B cell (primary cell): ENCODE results near the gene TRABD2A. TPM values are rescaled to one million over a fixed set of nuclear protein-coding genes. Genes with fewer than 3 reads are reported as not detected.
"Not testable (repeated sequence)": the region's sequence is repeated elsewhere in the genome, so short reads cannot be mapped to it uniquely, and the experiment has no call there.

ENCODE experiments used
- ATAC-seq: fragments of 200-7000 bp; cut with Tn5 transposase; one replicate; pipeline ENCODE4 v1.10.0; 2021; ENCODE audit warnings: low read depth, mild to moderate bottlenecking, moderate number of reproducible peaks, moderate library complexity
- CTCF ChIA-PET: fragments of 350-600 bp; sonication (Branson Sonifier 250); formaldehyde crosslinking; loops from one replicate; lab custom pipeline; 2021; ENCODE audit warnings: antibody characterized with exemption, inconsistent platforms; lab: Charles Lee
- POLR2A ChIA-PET: fragments of 350-600 bp; sonication (Branson Sonifier 250); formaldehyde crosslinking; loops from one replicate; lab custom pipeline; 2021; ENCODE audit warnings: antibody characterized with exemption; lab: Charles Lee
- DNase-seq: peaks from one replicate; pipeline ENCODE4 v3.0.0; 2013
- H2AFZ ChIP-seq: 2 replicates; pipeline ENCODE4 v1.6.1; 2012; ENCODE audit warnings: mild to moderate bottlenecking, low read depth, low read length; ENCODE audit not compliant: insufficient read depth, poor library complexity, severe bottlenecking
- H3K27ac ChIP-seq, 2 donors: 1 replicate in 1 of 2; 2 replicates in 1 of 2; pipeline ENCODE4 v1.5.1; 2012 to 2013; ENCODE audit warnings: low read length in 2 of 2, mild to moderate bottlenecking in 2 of 2, moderate library complexity in 1 of 2
- H3K27me3 ChIP-seq, 4 experiments: fragments of 200-600 bp in 1 of 4; sonication (generic) in 1 of 4; replicated peaks in 1 of 4; 1 replicate in 2 of 4; 2 replicates in 2 of 4; pipeline versions ENCODE4 v1.6.1 to v1.7.0; 2013 to 2016; ENCODE audit warnings: low read length in 3 of 4, mild to moderate bottlenecking in 2 of 4, mixed read lengths in 1 of 4, moderate library complexity in 1 of 4; ENCODE audit not compliant: insufficient read depth in 4 of 4, control insufficient read depth in 3 of 4; ENCODE audit errors: control extremely low read depth in 1 of 4
- H3K36me3 ChIP-seq, 2 experiments: replicated peaks in 1 of 2; 1 replicate in 1 of 2; 2 replicates in 1 of 2; pipeline versions ENCODE4 v1.6.1 to v1.7.1; 2013; ENCODE audit warnings: low read length in 1 of 2; ENCODE audit not compliant: insufficient read depth in 2 of 2, control insufficient read depth in 1 of 2; ENCODE audit errors: control extremely low read depth in 1 of 2, extremely low read depth in 1 of 2
- H3K4me1 ChIP-seq, 2 donors: fragments of 200-600 bp in 1 of 2; sonication (generic) in 1 of 2; 1 replicate in 1 of 2; 2 replicates in 1 of 2; pipeline versions ENCODE4 v1.5.1 to v1.6.1; 2013 to 2017; ENCODE audit warnings: low read length in 2 of 2; ENCODE audit not compliant: control insufficient read depth in 2 of 2, insufficient read depth in 2 of 2
- H3K4me2 ChIP-seq: replicated peaks from 2 replicates; pipeline ENCODE3; 2012; ENCODE audit warnings: mild to moderate bottlenecking, low read depth, low read length; ENCODE audit not compliant: poor library complexity, severe bottlenecking
- H3K4me3 ChIP-seq, 5 experiments: fragments of 200-600 bp in 1 of 5; sonication (generic) in 1 of 5; 1 replicate in 3 of 5; 2 replicates in 2 of 5; pipeline versions ENCODE4 v1.5.1 to v1.7.0; 2011 to 2016; ENCODE audit warnings: low read length in 4 of 5, mild to moderate bottlenecking in 4 of 5, low read depth in 2 of 5, control low read depth in 1 of 5, moderate library complexity in 1 of 5; ENCODE audit not compliant: insufficient read depth in 1 of 5; ENCODE audit errors: control extremely low read depth in 1 of 5, extremely low read depth in 1 of 5
- H3K79me2 ChIP-seq: fragments of 200-600 bp; sonication (generic); one replicate; pipeline ENCODE4 v1.6.0; 2016; ENCODE audit warnings: low read length; ENCODE audit not compliant: control insufficient read depth, insufficient read depth
- H3K9ac ChIP-seq: fragments of 200-600 bp; sonication (generic); 2 replicates; pipeline ENCODE4 v1.6.1; 2017; ENCODE audit warnings: mild to moderate bottlenecking, low read length, moderate library complexity
- H3K9me3 ChIP-seq, 3 donors: one replicate each; pipeline versions ENCODE4 v1.6.1 to v1.7.1; 2013; ENCODE audit warnings: low read length in 2 of 3; ENCODE audit not compliant: control insufficient read depth in 2 of 3, insufficient read depth in 1 of 3; ENCODE audit errors: control extremely low read depth in 1 of 3
- H4K20me1 ChIP-seq: 2 replicates; pipeline ENCODE4 v1.6.0; 2012; ENCODE audit warnings: mild to moderate bottlenecking, low read length; ENCODE audit not compliant: insufficient read depth, control insufficient read depth, poor library complexity, severe bottlenecking
- H3K27ac Mint-ChIP-seq: one replicate; pipeline ENCODE4 v1.8.0; 2021; ENCODE audit warnings: mixed read lengths
- H3K27me3 Mint-ChIP-seq: one replicate; pipeline ENCODE4 v1.8.0; 2021; ENCODE audit warnings: mixed read lengths
- H3K4me1 Mint-ChIP-seq: one replicate; pipeline ENCODE4 v1.8.0; 2021; ENCODE audit warnings: mixed read lengths
- H3K4me3 Mint-ChIP-seq: one replicate; pipeline ENCODE4 v1.8.0; 2021; ENCODE audit warnings: mixed read lengths
- H3K9me3 Mint-ChIP-seq: one replicate; pipeline ENCODE4 v1.8.0; 2022; ENCODE audit warnings: mixed read lengths; ENCODE audit not compliant: insufficient read depth
- CTCF ChIP-seq: fragments of 200-600 bp; IDR thresholded peaks from one replicate; pipeline ENCODE4 v1.8.0; 2022; ENCODE audit warnings: antibody characterized with exemption, mild to moderate bottlenecking
- EZH2 ChIP-seq: IDR thresholded peaks from 2 replicates; pipeline ENCODE4 v1.6.1; 2012; ENCODE audit warnings: borderline replicate concordance, low read depth, mild to moderate bottlenecking, moderate library complexity, low read length; ENCODE audit not compliant: insufficient read depth, poor library complexity, severe bottlenecking
- WGBS: methylation state at CpG from one replicate; pipeline ENCODE4 v1.1.5; 2013; ENCODE audit warnings: missing lambda C conversion rate; ENCODE audit not compliant: insufficient coverage; 5-methylcytosine and 5-hydroxymethylcytosine counted together
- intact Hi-C: fragments of 100-400 bp; cut with micrococcal nuclease; formaldehyde crosslinking; loops from one replicate; pipeline ENCODE4 v1.10.0; 2022
- polyA plus RNA-seq: library from polyadenylated mRNA; depleted of rRNA; stranded (reverse); fragments of >200 nt; gene quantifications from 2 replicates; pipeline ENCODE4 v1.2.3, GENCODE V29; 2012
- total RNA-seq, 2 donors: library from RNA; stranded (reverse); fragments of 120-200 nt in 1 of 2; gene quantifications; 1 replicate in 1 of 2; 2 replicates in 1 of 2; pipeline versions ENCODE4 v1.2.3 to v1.2.4, GENCODE V29; 2013 to 2022

Gene TRABD2A
- total and polyA plus RNA-seq, 2 donors (not counting 1 experiment from before 2014, with no cell fraction given): 10.1 to 11.3 TPM

- H3K4me1 Mint-ChIP-seq: peaks cover 5% of the 10 kb centered on the region
- no peaks in the 10 kb centered on the region for H3K9me3 ChIP-seq
- peaks cover 18% of the 10 kb centered on the region for H3K79me2 ChIP-seq
- H3K4me3 Mint-ChIP-seq: no peak overlapping the region
- ATAC-seq: peak; percentile 75
- H3K9me3 Mint-ChIP-seq: no peaks in the 10 kb centered on the region
- no peak overlapping the region for H3K9ac ChIP-seq
- TF ChIP-seq EZH2: no peak
- TF ChIP-seq CTCF: no peak
- CTCF ChIA-PET: interaction anchor here (0.6 to 3.8 kb wide), 11 partner anchors 9 to 428 kb away, joined by 3 to 36 read pairs (median 4); partner anchors contain the start of gene TRABD2A
- no peaks in the 10 kb centered on the region for H3K36me3 ChIP-seq
- H3K27me3 ChIP-seq: no peaks in the 10 kb centered on the region
- no peak overlapping the region for H2AFZ ChIP-seq
- H3K27me3 Mint-ChIP-seq: peaks cover 3% of the 10 kb centered on the region
- POLR2A ChIA-PET: interaction anchor here (1.3 kb wide), 1 partner anchor 37 kb away, joined by 3 read pairs; no protein-coding TSS in a partner anchor
- H3K27ac ChIP-seq: no peak overlapping the region
- H3K4me3 ChIP-seq: no peak overlapping the region
- no peak overlapping the region for H3K27ac Mint-ChIP-seq
- intact Hi-C loops: loop anchor here (5.0 kb wide), 1 partner anchor 417 kb away; no protein-coding TSS in a partner anchor
- peak; percentile 56 for DNase-seq
- H3K4me2 ChIP-seq: no peak overlapping the region
- H4K20me1 ChIP-seq: no peaks in the 10 kb centered on the region
- H3K4me1 ChIP-seq: peaks cover 0 to 6% of the 10 kb centered on the region in 2 donors
- 88% methylated on average over 10 of the region's 11 CpGs for WGBS
Measured at GRCh38 chr2:84870306-84870705, 10.6 kb downstream of the TRABD2A start.

- Histone ChIP-seq H3K4me1 (peaks cover 3 to 13% of the 10 kb centered on the region in 2 donors), H3K79me2 (peaks cover 35% of the 10 kb centered on the region)
- CTCF ChIA-PET: interaction anchor here (0.6 to 1.5 kb wide), 3 partner anchors 36 to 61 kb away, joined by 4 to 13 read pairs (median 5); no protein-coding TSS in a partner anchor
- H3K4me1 Mint-ChIP-seq: peaks cover 10% of the 10 kb centered on the region
- H3K27me3 Mint-ChIP-seq, H3K9ac ChIP-seq, H3K27ac Mint-ChIP-seq, ATAC-seq, H4K20me1 ChIP-seq, H3K27me3 ChIP-seq, intact Hi-C loops, H3K4me2 ChIP-seq, H3K9me3 Mint-ChIP-seq, H3K27ac ChIP-seq, H3K4me3 Mint-ChIP-seq, H3K4me3 ChIP-seq, H2AFZ ChIP-seq, H3K9me3 ChIP-seq, DNase-seq, H3K36me3 ChIP-seq: not testable (repeated sequence)
- POLR2A ChIA-PET: interaction anchor here (1.4 kb wide), 1 partner anchor 39 kb away, joined by 3 read pairs; no protein-coding TSS in a partner anchor
- no CpG with 5 or more reads among the region's 4 CpGs for WGBS
Measured at GRCh38 chr2:84868327-84868726, 12.6 kb downstream of the TRABD2A start.
